ENCODE results near the gene GRID2.

Gene GRID2

GRCh38 chr4:92988301-92988700 lies 684.5 kb downstream of the GRID2 start:
- DNase-seq = no peak

GRCh38 chr4:92992758-92993157 lies 689.0 kb downstream of the GRID2 start:
- no peak for DNase-seq

- DNase-seq = no peak
Observed at GRCh38 chr4:92994727-92995126, 691.0 kb downstream of the GRID2 start.

GRCh38 chr4:92996533-92996932 lies 692.8 kb downstream of the GRID2 start:
- no peak for DNase-seq

- DNase-seq = no peak
Observed at GRCh38 chr4:93000910-93001309, 697.1 kb downstream of the GRID2 start.

- no peak for DNase-seq
Observed at GRCh38 chr4:93002240-93002639, 698.5 kb downstream of the GRID2 start.

GRCh38 chr4:93016350-93016749 lies 712.6 kb downstream of the GRID2 start:
- DNase-seq = no peak

GRCh38 chr4:93018243-93018642 lies 714.5 kb downstream of the GRID2 start:
- no peak for DNase-seq

GRCh38 chr4:93018806-93019205 lies 715.0 kb downstream of the GRID2 start:
- DNase-seq = no peak

- no peak for DNase-seq
Observed at GRCh38 chr4:93029769-93030168, 726.0 kb downstream of the GRID2 start.

GRCh38 chr4:93030670-93031069 lies 726.9 kb downstream of the GRID2 start:
- no peak for DNase-seq

GRCh38 chr4:93031431-93032098 lies 727.8 kb downstream of the GRID2 start:
- no peak for DNase-seq

GRCh38 chr4:93042746-93043145 lies 739.0 kb downstream of the GRID2 start:
- no peak for DNase-seq

GRCh38 chr4:93053140-93053539 lies 749.4 kb downstream of the GRID2 start:
- no peak for DNase-seq

- DNase-seq = no peak
Observed at GRCh38 chr4:93061826-93062225, 758.1 kb downstream of the GRID2 start.

GRCh38 chr4:93063325-93063724 lies 759.6 kb downstream of the GRID2 start:
- no peak for DNase-seq

- no peak for DNase-seq
Observed at GRCh38 chr4:93065790-93066189, 762.0 kb downstream of the GRID2 start.

- no peak for DNase-seq
Observed at GRCh38 chr4:93066749-93067148, 763.0 kb downstream of the GRID2 start.

- DNase-seq = no peak
Observed at GRCh38 chr4:93072292-93072691, 768.5 kb downstream of the GRID2 start.

GRCh38 chr4:93080316-93080715 lies 776.5 kb downstream of the GRID2 start:
- no peak for DNase-seq

- DNase-seq = no peak
Observed at GRCh38 chr4:93084599-93085305, 781.0 kb downstream of the GRID2 start.

- DNase-seq = no peak
Observed at GRCh38 chr4:93086356-93086755, 782.6 kb downstream of the GRID2 start.

- DNase-seq = no peak
Observed at GRCh38 chr4:93092765-93093164, 789.0 kb downstream of the GRID2 start.

GRCh38 chr4:93103042-93103441 lies 799.3 kb downstream of the GRID2 start:
- no peak for DNase-seq

GRCh38 chr4:93116624-93117023 lies 812.9 kb downstream of the GRID2 start:
- DNase-seq = no peak

All from activated CD4-positive, alpha-beta T cell treated with anti-CD3 and anti-CD28 coated beads for 1 hour (primary cell).